NCI-H1092 (cell line): ENCODE data around the gene MRC1.
A peak's percentile ranks its signal among the peaks of the same experiment; 100 is the strongest.
"Not testable (repeated sequence)": the region's sequence is repeated elsewhere in the genome, so short reads cannot be mapped to it uniquely, and the experiment has no call there.

Experiments
- DNase-seq: peaks from one replicate; lab custom pipeline; 2025; lab: John Stamatoyannopoulos, UW

MRC1 gene

GRCh38 chr10:17906002-17906401 lies 96.9 kb downstream of the MRC1 start:
- no peak for DNase-seq

GRCh38 chr10:17907641-17908040 lies 98.5 kb downstream of the MRC1 start:
- DNase-seq, result peak; percentile 5

- no peak for DNase-seq
Observed at GRCh38 chr10:17910125-17910789, 101.1 kb downstream of the MRC1 start.

- no peak for DNase-seq
Observed at GRCh38 chr10:17912754-17913153, 103.6 kb downstream of the MRC1 start.

- DNase-seq, result no peak
Observed at GRCh38 chr10:17913604-17914003, 104.5 kb downstream of the MRC1 start.

GRCh38 chr10:17914169-17915045 lies 105.3 kb downstream of the MRC1 start:
- no peak for DNase-seq

GRCh38 chr10:17915181-17915580 lies 106.0 kb downstream of the MRC1 start:
- DNase-seq, result no peak

- no peak for DNase-seq
Observed at GRCh38 chr10:17918187-17918903, 109.2 kb downstream of the MRC1 start.

GRCh38 chr10:17921378-17921777 lies 112.2 kb downstream of the MRC1 start:
- DNase-seq, result no peak

- no peak for DNase-seq
Observed at GRCh38 chr10:17923728-17924127, 114.6 kb downstream of the MRC1 start.

- no peak for DNase-seq
Observed at GRCh38 chr10:17943033-17943745, 134.0 kb downstream of the MRC1 start.

- DNase-seq, result not testable (repeated sequence)
Observed at GRCh38 chr10:17950269-17950668, 141.1 kb downstream of the MRC1 start.

GRCh38 chr10:17950726-17951125 lies 141.6 kb downstream of the MRC1 start:
- DNase-seq, result no peak

- no peak for DNase-seq
Observed at GRCh38 chr10:17951868-17952371, 142.8 kb downstream of the MRC1 start, which contains the start of gene SLC39A12. Gene SLC39A12 (plus strand): TSS chr10:17951918. CDS start chr10:17953277, 1,359 bp downstream.

- DNase-seq, result not testable (repeated sequence)
Observed at GRCh38 chr10:17954372-17954771, 145.2 kb downstream of the MRC1 start.

- DNase-seq, result no peak
Observed at GRCh38 chr10:17954861-17955260, 145.7 kb downstream of the MRC1 start.

GRCh38 chr10:17958049-17958448 lies 148.9 kb downstream of the MRC1 start:
- DNase-seq, result no peak

- DNase-seq, result no peak
Observed at GRCh38 chr10:17959870-17960269, 150.7 kb downstream of the MRC1 start.
